Calu3 (cell line): ENCODE data around the gene TTC16. TPM values are rescaled to one million over a fixed set of nuclear protein-coding genes. Genes with fewer than 3 reads are reported as not detected.

Experiments
- Bru-seq: library from RNA; stranded (reverse); fragments of 400-500 nt; gene quantifications from one replicate; lab custom pipeline; 2021; lab: Mats Ljungman, UMichigan
- BruChase-seq, 2 experiments: library from RNA; stranded (reverse); fragments of 400-500 nt; gene quantifications; one replicate each; lab custom pipeline; 2021; lab: Mats Ljungman, UMichigan
- BruUV-seq: library from RNA; stranded (reverse); fragments of 400-500 nt; replicated peaks from 2 replicates; lab custom pipeline; 2021; lab: Mats Ljungman, UMichigan
- CTCF ChIA-PET: fragments of 300-600 bp; sonication (Branson Sonifier 250); formaldehyde crosslinking; loops from one replicate; lab custom pipeline; 2022; ENCODE audit warnings: antibody characterized with exemption; lab: Charles Lee
- DNase-seq: peaks from one replicate; pipeline ENCODE4 v3.0.0; 2022
- H3K27ac Mint-ChIP-seq: one replicate; pipeline ENCODE4 v1.8.0; 2022; ENCODE audit warnings: mixed read lengths; ENCODE audit not compliant: unreplicated experiment
- H3K27me3 Mint-ChIP-seq: one replicate; pipeline ENCODE4 v1.8.0; 2022; ENCODE audit warnings: mixed read lengths; ENCODE audit not compliant: unreplicated experiment
- H3K36me3 Mint-ChIP-seq: one replicate; pipeline ENCODE4 v1.8.0; 2022; ENCODE audit warnings: mild to moderate bottlenecking, moderate library complexity, mixed read lengths; ENCODE audit not compliant: insufficient read depth, unreplicated experiment
- H3K4me1 Mint-ChIP-seq: one replicate; pipeline ENCODE4 v1.8.0; 2022; ENCODE audit warnings: mild to moderate bottlenecking, low read depth, mixed read lengths; ENCODE audit not compliant: unreplicated experiment
- H3K4me3 Mint-ChIP-seq: one replicate; pipeline ENCODE4 v1.8.0; 2022; ENCODE audit warnings: mild to moderate bottlenecking, low read depth, moderate library complexity, mixed read lengths; ENCODE audit not compliant: unreplicated experiment
- H3K9me3 Mint-ChIP-seq: one replicate; pipeline ENCODE4 v1.8.0; 2022; ENCODE audit warnings: low read depth, mixed read lengths; ENCODE audit not compliant: unreplicated experiment
- intact Hi-C: fragments of 100-400 bp; cut with micrococcal nuclease; formaldehyde crosslinking; loops from one replicate; pipeline ENCODE4 v1.10.0; 2022; ENCODE audit not compliant: unreplicated experiment
- long read RNA-seq: library from polyadenylated mRNA; stranded (forward); transcript quantifications from one replicate; pipeline ENCODE4 v2.0.0, GENCODE V29; 2022
- total RNA-seq: library from RNA; stranded (reverse); gene quantifications from 2 replicates; pipeline ENCODE4 v1.2.3, GENCODE V29; 2022
- TF ChIP-seq, protein P1 (sequence below): fragments of 200-600 bp; IDR thresholded peaks from one replicate; pipeline ENCODE4 v1.8.0; 2022; ENCODE audit warnings: antibody characterized with exemption; ENCODE audit not compliant: unreplicated experiment

TTC16 gene, protein sequence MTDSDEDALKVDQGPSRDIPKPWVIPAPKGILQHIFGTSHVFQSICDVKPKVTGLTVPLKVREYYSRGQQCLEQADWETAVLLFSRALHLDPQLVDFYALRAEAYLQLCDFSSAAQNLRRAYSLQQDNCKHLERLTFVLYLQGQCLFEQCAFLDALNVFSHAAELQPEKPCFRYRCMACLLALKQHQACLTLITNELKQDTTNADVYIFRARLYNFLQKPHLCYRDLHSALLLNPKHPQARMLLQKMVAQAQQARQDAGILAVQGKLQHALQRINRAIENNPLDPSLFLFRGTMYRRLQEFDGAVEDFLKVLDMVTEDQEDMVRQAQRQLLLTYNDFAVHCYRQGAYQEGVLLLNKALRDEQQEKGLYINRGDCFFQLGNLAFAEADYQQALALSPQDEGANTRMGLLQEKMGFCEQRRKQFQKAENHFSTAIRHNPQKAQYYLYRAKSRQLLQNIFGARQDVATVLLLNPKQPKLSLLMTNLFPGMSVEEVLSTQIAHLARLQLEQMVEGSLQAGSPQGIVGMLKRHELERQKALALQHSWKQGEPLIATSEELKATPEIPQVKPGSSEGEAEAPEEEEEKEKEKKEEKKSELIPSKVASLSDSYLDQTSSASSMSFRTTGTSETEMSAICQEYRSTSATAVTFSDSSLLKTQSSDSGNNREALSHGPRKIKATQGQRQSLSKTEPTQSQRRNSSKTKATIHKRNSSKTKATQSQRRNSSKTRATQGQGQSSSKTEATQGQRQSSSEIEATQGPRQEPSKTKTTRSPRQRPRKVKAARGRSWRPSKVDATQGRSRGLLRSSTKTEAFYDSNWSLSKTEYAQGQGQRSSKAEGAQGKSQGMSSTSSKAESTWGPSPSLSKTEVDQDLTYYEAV
- total RNA-seq (not detected in 2 replicates), Bru-seq, nascent RNA (percentile 8 among the genes with signal in this experiment), BruChase-seq, experiment 1, labeled RNA remaining after a 6-hour chase (percentile 5 among the genes with signal in this experiment), BruChase-seq, experiment 2, labeled RNA remaining after a 2-hour chase (percentile 6 among the genes with signal in this experiment)
- long read RNA-seq: 0 reads

DNA sequence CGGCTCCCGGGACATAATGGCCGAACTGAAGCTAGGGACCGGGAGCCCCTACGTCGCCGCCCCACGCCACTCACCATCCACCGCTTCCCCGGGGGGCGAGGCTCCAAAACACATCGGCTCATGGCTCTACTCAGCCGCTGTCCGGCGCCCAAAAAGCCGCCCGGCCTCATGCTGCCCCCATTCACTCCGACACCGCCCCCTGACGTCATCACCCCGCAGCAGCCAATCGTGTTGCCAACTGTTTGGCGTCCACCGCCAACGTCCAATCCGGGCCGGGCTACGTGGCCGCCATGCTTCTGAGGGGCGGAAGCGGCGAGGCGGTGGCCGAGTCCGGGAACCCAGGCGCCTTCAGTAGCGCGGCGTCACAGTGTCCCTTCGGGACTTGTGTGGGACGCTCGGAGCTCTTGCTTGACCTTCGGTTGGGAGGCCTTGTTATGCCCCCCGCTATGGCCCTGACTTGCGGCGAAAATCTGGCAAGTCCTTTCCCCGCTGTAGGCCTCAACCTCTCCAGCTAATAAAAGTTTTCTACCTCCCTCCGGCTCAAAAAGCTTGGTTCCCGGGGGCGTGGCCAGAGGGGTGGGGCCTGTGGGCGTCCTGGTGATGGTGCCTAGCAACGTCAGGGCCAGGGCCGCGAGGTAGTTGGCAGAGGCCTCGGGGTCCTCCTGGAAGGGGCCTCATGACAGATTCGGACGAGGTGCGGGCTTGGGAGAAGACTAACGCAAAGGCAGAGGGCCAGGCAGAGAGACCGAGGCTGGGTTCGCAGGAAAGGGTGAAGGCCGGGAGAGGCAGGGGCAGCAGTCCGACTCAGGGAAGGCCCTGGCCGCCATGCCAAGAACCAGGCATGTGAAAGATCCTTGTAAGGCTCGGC, at the start of gene TTC16, which contains the start of gene PTRH1:
TTC16 (plus strand) TSS at position 610 of the 868 bp plus-strand sequence; CDS start at position 677, 67 bp downstream.
PTRH1 (minus strand) TSS at position 194 of the 868 bp plus-strand sequence; CDS start at position 170, 24 bp downstream.
- no peaks in the 10 kb centered on the region for H3K9me3 Mint-ChIP-seq
- DNase-seq: peak; percentile 94
- BruUV-seq: no TSS peak

DNA sequence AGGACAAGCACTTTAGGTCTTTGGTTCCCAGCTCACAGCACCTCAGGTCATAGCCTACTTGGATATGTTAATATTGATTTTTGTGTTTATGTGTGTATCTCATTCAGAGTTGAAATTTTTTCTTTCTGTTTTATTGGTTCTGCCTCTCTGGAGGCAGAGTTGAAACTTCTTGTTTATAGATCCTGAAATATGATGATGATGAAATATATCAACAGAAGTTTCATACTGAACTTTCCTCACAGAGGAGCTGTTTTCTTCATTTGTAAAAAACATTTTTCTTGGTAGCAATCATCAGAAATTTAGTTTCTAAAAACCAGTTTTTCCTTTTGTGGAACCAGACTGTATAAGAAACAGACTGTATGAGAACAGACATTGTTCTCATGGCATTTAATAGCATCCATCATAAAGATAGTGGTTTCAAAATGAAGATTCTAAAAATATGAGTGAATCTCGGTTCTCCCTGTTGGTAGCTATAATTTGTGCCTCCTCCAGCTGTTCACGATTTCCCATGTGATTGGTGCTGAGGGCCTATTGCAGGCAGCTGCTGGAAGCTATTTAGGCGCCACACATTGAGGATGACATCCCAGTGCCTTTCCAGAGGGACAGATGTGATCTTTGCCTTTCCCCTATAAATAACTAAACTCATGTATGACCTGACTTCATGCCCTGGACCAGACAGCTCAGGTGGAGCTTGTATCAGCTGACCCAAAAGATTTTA, 48.6 kb upstream of the TTC16 start:
- Mint-ChIP-seq H3K27ac (no peak overlapping the region), H3K4me1 (no peaks in the 10 kb centered on the region), H3K27me3 (no peaks in the 10 kb centered on the region), H3K36me3 (no peaks in the 10 kb centered on the region), H3K9me3 (no peaks in the 10 kb centered on the region), H3K4me3 (no peak overlapping the region)
- TF ChIP-seq, protein P1, sequence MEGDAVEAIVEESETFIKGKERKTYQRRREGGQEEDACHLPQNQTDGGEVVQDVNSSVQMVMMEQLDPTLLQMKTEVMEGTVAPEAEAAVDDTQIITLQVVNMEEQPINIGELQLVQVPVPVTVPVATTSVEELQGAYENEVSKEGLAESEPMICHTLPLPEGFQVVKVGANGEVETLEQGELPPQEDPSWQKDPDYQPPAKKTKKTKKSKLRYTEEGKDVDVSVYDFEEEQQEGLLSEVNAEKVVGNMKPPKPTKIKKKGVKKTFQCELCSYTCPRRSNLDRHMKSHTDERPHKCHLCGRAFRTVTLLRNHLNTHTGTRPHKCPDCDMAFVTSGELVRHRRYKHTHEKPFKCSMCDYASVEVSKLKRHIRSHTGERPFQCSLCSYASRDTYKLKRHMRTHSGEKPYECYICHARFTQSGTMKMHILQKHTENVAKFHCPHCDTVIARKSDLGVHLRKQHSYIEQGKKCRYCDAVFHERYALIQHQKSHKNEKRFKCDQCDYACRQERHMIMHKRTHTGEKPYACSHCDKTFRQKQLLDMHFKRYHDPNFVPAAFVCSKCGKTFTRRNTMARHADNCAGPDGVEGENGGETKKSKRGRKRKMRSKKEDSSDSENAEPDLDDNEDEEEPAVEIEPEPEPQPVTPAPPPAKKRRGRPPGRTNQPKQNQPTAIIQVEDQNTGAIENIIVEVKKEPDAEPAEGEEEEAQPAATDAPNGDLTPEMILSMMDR: no peak
- DNase-seq: no peak
- intact Hi-C loops: no loop called here
- CTCF ChIA-PET: interaction anchor here (0.5 kb wide), 1 partner anchor 68 kb away, joined by 3 read pairs; the partner anchor contains the start of gene TOR2A
- BruUV-seq: no TSS peak

More for the DNA sequence above, at the start of gene TTC16, which contains the start of gene PTRH1:
- CTCF ChIA-PET: interaction anchor here (0.9 to 1.4 kb wide), 4 partner anchors 10 to 129 kb away, joined by 3 to 8 read pairs (median 4); partner anchors contain the start of genes CFAP157 and TOR2A
- intact Hi-C loops: no loop called here
- peaks cover 1% of the 10 kb centered on the region for H3K4me1 Mint-ChIP-seq
- TF ChIP-seq, protein P1: no peak
- peak within 1 kb of the TSS; percentile 86 for H3K27ac Mint-ChIP-seq
- peak within 1 kb of the TSS; percentile 86 for H3K4me3 Mint-ChIP-seq
- H3K36me3 Mint-ChIP-seq: peaks cover 46% of the 10 kb centered on the region
- H3K27me3 Mint-ChIP-seq: peaks cover 6% of the 10 kb centered on the region

DNA sequence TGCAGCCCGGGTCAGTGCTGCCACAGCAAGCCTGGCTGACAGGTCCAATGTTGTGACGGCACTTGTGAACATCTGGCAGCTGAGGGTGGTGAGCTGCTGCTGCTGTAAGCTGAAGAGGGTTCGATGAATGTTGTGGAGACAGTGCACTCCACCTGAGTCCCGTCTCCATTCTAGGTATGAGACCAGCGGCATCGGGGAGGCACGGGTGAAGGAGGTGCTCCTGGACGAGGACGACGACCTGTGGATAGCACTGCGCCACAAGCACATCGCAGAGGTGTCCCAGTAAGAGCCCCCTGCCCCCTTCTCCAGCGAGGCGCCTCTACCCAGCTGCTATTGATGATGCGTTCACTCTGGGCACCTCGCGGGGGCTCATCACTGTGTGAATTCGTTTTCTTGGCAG, 48.0 kb upstream of the TTC16 start:
- Mint-ChIP-seq H3K9me3 (no peaks in the 10 kb centered on the region), H3K27ac (no peak overlapping the region), H3K4me1 (no peaks in the 10 kb centered on the region), H3K4me3 (no peak overlapping the region), H3K36me3 (no peaks in the 10 kb centered on the region), H3K27me3 (no peaks in the 10 kb centered on the region)
- no TSS peak for BruUV-seq
- DNase-seq: no peak
- CTCF ChIA-PET: interaction anchor here (0.5 kb wide), 1 partner anchor 67 kb away, joined by 3 read pairs; the partner anchor contains the start of gene TOR2A
- TF ChIP-seq, protein P1: no peak
- intact Hi-C loops: no loop called here
